IMR-90 (cell line): Measurements from ENCODE around the gene B9D1.

Experiments used
- CEBPB ChIP-seq: IDR thresholded peaks from 2 replicates; pipeline ENCODE4 v1.6.1; 2012; ENCODE audit warnings: low read depth, low read length, improper control_type of control experiment
- CHD1 ChIP-seq: IDR thresholded peaks from 2 replicates; pipeline ENCODE4 v1.6.1; 2012; ENCODE audit warnings: low read depth, low read length, improper control_type of control experiment
- CTCF ChIP-seq: conservative IDR thresholded peaks from 2 replicates; pipeline ENCODE4 v1.5.1; 2012; ENCODE audit warnings: mild to moderate bottlenecking, low read depth, low read length, improper control_type of control experiment
- MAFK ChIP-seq: IDR thresholded peaks from 2 replicates; pipeline ENCODE4 v1.6.1; 2012; ENCODE audit warnings: low read depth, low read length, improper control_type of control experiment
- MAZ ChIP-seq: IDR thresholded peaks from 2 replicates; pipeline ENCODE4 v1.6.1; 2012; ENCODE audit warnings: low read depth, mild to moderate bottlenecking, low read length, improper control_type of control experiment, moderate library complexity, borderline replicate concordance
- NFE2L2 ChIP-seq: fragments of 150-350 bp; IDR thresholded peaks from 2 replicates; pipeline ENCODE4 v1.6.1; 2016; ENCODE audit warnings: low read depth, mild to moderate bottlenecking, low read length
- POLR2A ChIP-seq: IDR thresholded peaks from 2 replicates; pipeline ENCODE4 v1.6.1; 2012; ENCODE audit warnings: mild to moderate bottlenecking, low read depth, low read length
- RAD21 ChIP-seq: IDR thresholded peaks from 2 replicates; pipeline ENCODE4 v1.6.1; 2012; ENCODE audit warnings: low read length, improper control_type of control experiment
- RCOR1 ChIP-seq: IDR thresholded peaks from 2 replicates; pipeline ENCODE4 v1.6.1; 2012; ENCODE audit warnings: mild to moderate bottlenecking, low read length, improper control_type of control experiment; ENCODE audit not compliant: insufficient replicate concordance
- SMC3 ChIP-seq: fragments of 150-350 bp; IDR thresholded peaks from 2 replicates; pipeline ENCODE4 v1.6.1; 2016; ENCODE audit warnings: low read depth, mild to moderate bottlenecking, antibody characterized with exemption, low read length, moderate library complexity
- USF2 ChIP-seq: fragments of 150-350 bp; IDR thresholded peaks from 2 replicates; pipeline ENCODE4 v1.6.1; 2017; ENCODE audit warnings: mild to moderate bottlenecking, antibody characterized with exemption, low read length, low read depth

DNA sequence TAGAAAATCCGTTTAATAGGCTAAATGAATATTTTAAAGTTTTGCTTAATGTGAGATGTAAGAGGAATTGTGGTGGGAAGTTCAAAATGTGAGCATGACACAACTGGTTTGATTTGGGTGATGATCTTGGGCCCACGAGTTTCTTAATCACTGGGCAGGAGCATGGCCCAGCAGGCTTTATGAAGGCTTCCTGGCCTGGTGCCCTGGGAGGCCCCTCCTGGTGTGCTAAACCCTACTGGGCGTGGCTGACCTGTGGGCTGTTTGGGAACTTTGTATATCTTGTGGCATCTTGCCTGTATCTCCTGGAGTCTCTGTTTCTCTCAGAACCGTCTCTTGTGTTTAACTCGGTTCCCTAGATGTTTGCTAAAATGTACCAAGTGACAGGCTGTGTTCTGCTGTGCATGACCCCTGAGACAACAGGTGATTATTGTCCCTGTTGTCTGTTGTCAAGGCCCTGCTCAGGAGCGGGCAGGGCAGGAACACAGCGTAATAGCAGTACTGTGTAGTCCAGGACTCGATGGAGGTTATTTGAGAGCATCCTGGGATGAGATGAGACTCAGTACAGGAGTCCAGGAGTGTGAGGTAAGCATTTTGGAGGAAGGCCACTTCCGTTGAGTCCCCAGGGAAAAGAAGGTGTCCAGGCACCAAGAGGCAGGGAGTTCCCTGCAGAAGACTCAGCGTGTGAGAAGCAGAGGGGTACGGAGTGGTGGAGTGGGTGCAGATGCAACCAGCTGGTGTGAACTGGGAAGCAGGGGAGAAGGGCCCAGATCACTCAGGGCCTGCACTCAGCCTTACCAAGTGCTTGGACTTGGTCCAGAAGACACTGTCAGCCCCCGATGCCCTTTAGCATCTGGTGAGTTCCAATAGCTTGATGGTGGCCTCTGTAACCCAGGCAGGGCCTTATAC lies 48.5 kb downstream of the B9D1 start:
- no peak for TF ChIP-seq POLR2A
- no peak for TF ChIP-seq CTCF
- no peak for TF ChIP-seq CHD1
- no peak for TF ChIP-seq RAD21
- no peak for TF ChIP-seq SMC3
- no peak for TF ChIP-seq CEBPB
- no peak for TF ChIP-seq MAFK
- TF ChIP-seq USF2, result no peak
- no peak for TF ChIP-seq MAZ
- TF ChIP-seq NFE2L2, result no peak
- TF ChIP-seq RCOR1, result no peak
